SH-SY5Y (cell line): ENCODE data around the gene ENDOD1.

ENCODE experiments used
- GATA2 ChIP-seq: IDR thresholded peaks from 2 replicates; pipeline ENCODE4 v1.6.1; 2011; ENCODE audit warnings: mild to moderate bottlenecking, low read depth, low read length
- GATA3 ChIP-seq: IDR thresholded peaks from 2 replicates; pipeline ENCODE4 v1.6.1; 2011; ENCODE audit warnings: low read depth, mild to moderate bottlenecking, low read length, moderate library complexity

DNA sequence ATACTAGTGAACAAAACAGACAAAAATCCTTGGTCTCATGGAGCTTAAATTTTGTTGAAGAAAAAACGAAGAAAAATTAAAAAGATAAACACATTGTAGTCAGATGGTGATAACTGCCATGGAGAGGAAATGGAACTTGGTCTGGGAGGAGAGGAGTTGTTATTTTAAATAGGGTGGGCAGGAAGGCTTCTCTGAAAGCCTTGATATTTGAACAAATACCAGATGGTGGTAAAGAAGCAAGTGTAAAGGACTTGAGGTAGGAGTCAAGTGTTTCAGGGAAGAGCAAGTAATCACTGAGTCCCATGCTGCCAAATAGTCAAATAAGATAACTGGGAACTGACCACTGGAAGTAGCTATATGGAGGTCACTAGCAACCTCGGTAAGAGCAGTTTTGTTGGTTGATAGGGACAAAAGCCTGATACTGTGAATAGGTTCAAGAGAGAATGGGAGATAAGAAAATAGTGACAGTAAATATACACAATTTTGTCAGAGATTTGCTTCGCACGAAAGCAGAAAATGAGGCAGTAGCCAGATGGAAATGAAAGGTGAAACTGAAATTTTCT lies 86.3 kb downstream of the ENDOD1 start:
- TF ChIP-seq GATA2 (no peak), GATA3 (no peak)
